Prostate gland (tissue), 2 donors: Measurements from ENCODE around the gene GPR55.

Experiments used
- POLR2A ChIP-seq: fragments of 450-650 bp; IDR thresholded peaks from one replicate; pipeline ENCODE4 v1.6.1; 2016; ENCODE audit warnings: antibody characterized with exemption, mild to moderate bottlenecking
- POLR2AphosphoS5 ChIP-seq: sonication (generic); formaldehyde crosslinking; IDR thresholded peaks from one replicate; pipeline ENCODE4 v1.6.1; 2017; ENCODE audit warnings: antibody characterized with exemption
- TF ChIP-seq, protein P1 (sequence below), 4 experiments: fragments of 200-600 bp in 2 of 4; fragments of 450-650 bp in 2 of 4; sonication (generic) in 2 of 4; IDR thresholded peaks; 1 replicate in 3 of 4; 2 replicates in 1 of 4; pipeline ENCODE4 v1.5.1; 2016 to 2019; ENCODE audit warnings: antibody characterized with exemption in 4 of 4, mild to moderate bottlenecking in 2 of 4, moderate library complexity in 2 of 4

DNA sequence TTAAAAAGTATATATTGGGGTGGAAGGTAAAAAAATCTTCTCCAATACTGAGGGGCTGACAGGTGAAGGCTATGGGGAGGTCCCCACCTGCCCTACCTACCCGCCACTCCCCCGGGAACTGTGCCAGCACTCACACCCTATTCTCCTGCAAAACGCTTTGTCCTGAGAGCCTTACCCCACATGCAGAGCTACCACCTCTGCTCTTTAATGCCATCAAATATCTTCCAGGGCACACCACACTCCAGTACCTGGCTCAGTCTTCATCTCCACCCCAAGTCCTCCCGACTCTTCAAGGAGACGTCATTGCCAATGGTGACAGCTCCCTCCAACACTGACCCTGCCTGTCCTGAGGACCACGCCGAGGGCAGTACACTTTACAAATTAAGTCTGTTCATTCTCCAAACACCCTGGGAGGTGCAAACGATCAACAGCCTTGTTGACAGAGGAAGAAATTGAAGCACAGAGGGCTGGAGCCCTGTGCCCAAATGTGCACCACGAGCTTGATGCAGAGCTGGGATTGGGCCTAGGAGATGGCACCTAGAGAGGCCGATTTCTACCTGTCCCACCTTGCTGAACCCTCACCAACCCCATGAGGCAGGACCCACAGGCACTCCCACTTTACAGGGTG is 6.0 kb upstream of the GPR55 start:
- TF ChIP-seq, protein P1, sequence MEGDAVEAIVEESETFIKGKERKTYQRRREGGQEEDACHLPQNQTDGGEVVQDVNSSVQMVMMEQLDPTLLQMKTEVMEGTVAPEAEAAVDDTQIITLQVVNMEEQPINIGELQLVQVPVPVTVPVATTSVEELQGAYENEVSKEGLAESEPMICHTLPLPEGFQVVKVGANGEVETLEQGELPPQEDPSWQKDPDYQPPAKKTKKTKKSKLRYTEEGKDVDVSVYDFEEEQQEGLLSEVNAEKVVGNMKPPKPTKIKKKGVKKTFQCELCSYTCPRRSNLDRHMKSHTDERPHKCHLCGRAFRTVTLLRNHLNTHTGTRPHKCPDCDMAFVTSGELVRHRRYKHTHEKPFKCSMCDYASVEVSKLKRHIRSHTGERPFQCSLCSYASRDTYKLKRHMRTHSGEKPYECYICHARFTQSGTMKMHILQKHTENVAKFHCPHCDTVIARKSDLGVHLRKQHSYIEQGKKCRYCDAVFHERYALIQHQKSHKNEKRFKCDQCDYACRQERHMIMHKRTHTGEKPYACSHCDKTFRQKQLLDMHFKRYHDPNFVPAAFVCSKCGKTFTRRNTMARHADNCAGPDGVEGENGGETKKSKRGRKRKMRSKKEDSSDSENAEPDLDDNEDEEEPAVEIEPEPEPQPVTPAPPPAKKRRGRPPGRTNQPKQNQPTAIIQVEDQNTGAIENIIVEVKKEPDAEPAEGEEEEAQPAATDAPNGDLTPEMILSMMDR (IDR thresholded peaks at IDR 0.05), result no peak
- TF ChIP-seq POLR2A (no peak), POLR2AphosphoS5 (no peak)
